Measurements from ENCODE around the gene LENEP.

The LENEP gene

GRCh38 chr1:155039308-155039669, 45.9 kb downstream of the LENEP start:
- Histone ChIP-seq H4K8ac (ENCODE audit: low read depth, low read length) (no peak overlapping the region), H2AFZ (ENCODE audit: low read length) (no peak overlapping the region), H3K4me2 (ENCODE audit: insufficient read depth, low read length, poor library complexity, severe bottlenecking) (no peak overlapping the region), H4K91ac (ENCODE audit: low read depth, low read length, poor library complexity) (peak overlapping the region; percentile 70), H2AK5ac (ENCODE audit: low read depth, low read length) (no peak overlapping the region), H3K9ac (ENCODE audit: low read depth, low read length, poor library complexity) (no peak overlapping the region), H3K18ac (ENCODE audit: low read length) (no peak overlapping the region), H3K9me3 (replicated peaks in 1 of 2; ENCODE audit: control insufficient read depth in 2 of 2, insufficient read depth in 1 of 2, low read depth in 1 of 2, low read length in 2 of 2) (peaks cover 0 to 3% of the 10 kb centered on the region in 2 donors), H3K4me3 (ENCODE audit: low read length in 2 of 2) (no peak overlapping the region), H2BK120ac (ENCODE audit: low read depth, low read length) (no peak overlapping the region), H3K4me1 (ENCODE audit: control insufficient read depth in 2 of 2, insufficient read depth in 1 of 2, low read depth in 1 of 2, low read length in 2 of 2) (peaks cover 2 to 9% of the 10 kb centered on the region in 2 donors), H2BK5ac (ENCODE audit: low read length) (no peak overlapping the region), H3K27ac (replicated peaks; ENCODE audit: low read length) (no peak overlapping the region), H3K23ac (ENCODE audit: low read depth, low read length, poor library complexity) (no peak overlapping the region), H2BK12ac (ENCODE audit: low read length) (no peak overlapping the region), H3K36me3 (replicated peaks in 1 of 2; ENCODE audit: control insufficient read depth in 2 of 2, insufficient read depth in 2 of 2, low read length in 2 of 2) (no peaks in the 10 kb centered on the region), H3K4ac (ENCODE audit: low read length) (no peak overlapping the region), H2BK15ac (ENCODE audit: low read length) (no peak overlapping the region), H3K14ac (ENCODE audit: low read length) (no peak overlapping the region), H3K27me3 (ENCODE audit: control insufficient read depth in 3 of 3, insufficient read depth in 3 of 3, low read depth in 1 of 3, low read length in 3 of 3) (no peaks in the 10 kb centered on the region), H3K79me1 (ENCODE audit: low read depth, low read length) (no peaks in the 10 kb centered on the region)
- no peak for DNase-seq (ENCODE audit: low spot score)
- no CpG with 5 or more reads among the region's 4 CpGs for WGBS, 2 donors (ENCODE audit: extremely low coverage in 2 of 2, insufficient read length in 2 of 2, insufficient replicate concordance in 1 of 2)

- H2BK12ac ChIP-seq (ENCODE audit: low read length): no peak overlapping the region
- H3K4me3 ChIP-seq (ENCODE audit: low read length in 2 of 2): no peak overlapping the region
- H3K9ac ChIP-seq (ENCODE audit: low read depth, low read length, poor library complexity): no peak overlapping the region
- H4K8ac ChIP-seq (ENCODE audit: low read depth, low read length): no peak overlapping the region
- peak overlapping the region; percentile 4 for H2BK120ac ChIP-seq (ENCODE audit: low read depth, low read length)
- H2BK5ac ChIP-seq (ENCODE audit: low read length): no peak overlapping the region
- peaks cover 0 to 3% of the 10 kb centered on the region in 2 donors for H3K9me3 ChIP-seq (replicated peaks in 1 of 2; ENCODE audit: control insufficient read depth in 2 of 2, insufficient read depth in 1 of 2, low read depth in 1 of 2, low read length in 2 of 2)
- H2AFZ ChIP-seq (ENCODE audit: low read length): no peak overlapping the region
- H2BK15ac ChIP-seq (ENCODE audit: low read length): no peak overlapping the region
- no peaks in the 10 kb centered on the region for H3K79me1 ChIP-seq (ENCODE audit: low read depth, low read length)
- H3K36me3 ChIP-seq (replicated peaks in 1 of 2; ENCODE audit: control insufficient read depth in 2 of 2, insufficient read depth in 2 of 2, low read length in 2 of 2): no peaks in the 10 kb centered on the region
- H3K27ac ChIP-seq (replicated peaks; ENCODE audit: low read length): no peak overlapping the region
- no peak overlapping the region for H4K91ac ChIP-seq (ENCODE audit: low read depth, low read length, poor library complexity)
- no peak overlapping the region for H2AK5ac ChIP-seq (ENCODE audit: low read depth, low read length)
- peaks cover 10 to 17% of the 10 kb centered on the region in 2 donors for H3K4me1 ChIP-seq (ENCODE audit: control insufficient read depth in 2 of 2, insufficient read depth in 1 of 2, low read depth in 1 of 2, low read length in 2 of 2)
- H3K18ac ChIP-seq (ENCODE audit: low read length): no peak overlapping the region
- no peak overlapping the region for H3K4me2 ChIP-seq (ENCODE audit: insufficient read depth, low read length, poor library complexity, severe bottlenecking)
- no CpG with 5 or more reads among the region's 14 CpGs for WGBS, 2 donors (ENCODE audit: extremely low coverage in 2 of 2, insufficient read length in 2 of 2, insufficient replicate concordance in 1 of 2)
- no peaks in the 10 kb centered on the region for H3K27me3 ChIP-seq (ENCODE audit: control insufficient read depth in 3 of 3, insufficient read depth in 3 of 3, low read depth in 1 of 3, low read length in 3 of 3)
- no peak overlapping the region for H3K14ac ChIP-seq (ENCODE audit: low read length)
- H3K23ac ChIP-seq (ENCODE audit: low read depth, low read length, poor library complexity): no peak overlapping the region
- no peak overlapping the region for H3K4ac ChIP-seq (ENCODE audit: low read length)
- DNase-seq (ENCODE audit: low spot score): no peak
Observed at GRCh38 chr1:155040358-155041093, 47.1 kb downstream of the LENEP start.

GRCh38 chr1:155042789-155043188, 49.4 kb downstream of the LENEP start:
- Histone ChIP-seq H2BK5ac (ENCODE audit: low read length) (no peak overlapping the region), H3K4me2 (ENCODE audit: insufficient read depth, low read length, poor library complexity, severe bottlenecking) (no peak overlapping the region), H2AK5ac (ENCODE audit: low read depth, low read length) (peak overlapping the region; percentile 54), H3K23ac (ENCODE audit: low read depth, low read length, poor library complexity) (peak overlapping the region; percentile 48), H3K14ac (ENCODE audit: low read length) (no peak overlapping the region), H2BK120ac (ENCODE audit: low read depth, low read length) (no peak overlapping the region), H3K4me3 (ENCODE audit: low read length in 2 of 2) (no peak overlapping the region), H3K4ac (ENCODE audit: low read length) (no peak overlapping the region), H3K79me1 (ENCODE audit: low read depth, low read length) (no peaks in the 10 kb centered on the region), H3K4me1 (ENCODE audit: control insufficient read depth in 2 of 2, insufficient read depth in 1 of 2, low read depth in 1 of 2, low read length in 2 of 2) (peaks cover 8 to 12% of the 10 kb centered on the region in 2 donors), H2BK12ac (ENCODE audit: low read length) (peak overlapping the region; percentile 2), H3K9me3 (replicated peaks in 1 of 2; ENCODE audit: control insufficient read depth in 2 of 2, insufficient read depth in 1 of 2, low read depth in 1 of 2, low read length in 2 of 2) (peaks cover 0 to 3% of the 10 kb centered on the region in 2 donors), H4K8ac (ENCODE audit: low read depth, low read length) (no peak overlapping the region), H2BK15ac (ENCODE audit: low read length) (no peak overlapping the region), H4K91ac (ENCODE audit: low read depth, low read length, poor library complexity) (no peak overlapping the region), H3K9ac (ENCODE audit: low read depth, low read length, poor library complexity) (peak overlapping the region; percentile 50), H3K36me3 (replicated peaks in 1 of 2; ENCODE audit: control insufficient read depth in 2 of 2, insufficient read depth in 2 of 2, low read length in 2 of 2) (no peaks in the 10 kb centered on the region), H3K27me3 (ENCODE audit: control insufficient read depth in 3 of 3, insufficient read depth in 3 of 3, low read depth in 1 of 3, low read length in 3 of 3) (no peaks in the 10 kb centered on the region), H2AFZ (ENCODE audit: low read length) (no peak overlapping the region), H3K27ac (replicated peaks; ENCODE audit: low read length) (no peak overlapping the region), H3K18ac (ENCODE audit: low read length) (no peak overlapping the region)
- DNase-seq (ENCODE audit: low spot score): no peak
- WGBS, 2 donors (ENCODE audit: extremely low coverage in 2 of 2, insufficient read length in 2 of 2, insufficient replicate concordance in 1 of 2): no CpG with 5 or more reads among the region's 5 CpGs

- H3K4me3 ChIP-seq (ENCODE audit: low read length in 2 of 2): no peak overlapping the region
- H4K8ac ChIP-seq (ENCODE audit: low read depth, low read length): no peak overlapping the region
- H3K79me1 ChIP-seq (ENCODE audit: low read depth, low read length): no peaks in the 10 kb centered on the region
- H2AK5ac ChIP-seq (ENCODE audit: low read depth, low read length): peak overlapping the region; percentile 54
- H3K4me1 ChIP-seq (ENCODE audit: control insufficient read depth in 2 of 2, insufficient read depth in 1 of 2, low read depth in 1 of 2, low read length in 2 of 2): peaks cover 8 to 14% of the 10 kb centered on the region in 2 donors
- no peak overlapping the region for H2AFZ ChIP-seq (ENCODE audit: low read length)
- peak overlapping the region; percentile 2 for H2BK12ac ChIP-seq (ENCODE audit: low read length)
- DNase-seq (ENCODE audit: low spot score): no peak
- no CpG with 5 or more reads among the region's 12 CpGs for WGBS, 2 donors (ENCODE audit: extremely low coverage in 2 of 2, insufficient read length in 2 of 2, insufficient replicate concordance in 1 of 2)
- peak overlapping the region; percentile 48 for H3K23ac ChIP-seq (ENCODE audit: low read depth, low read length, poor library complexity)
- no peak overlapping the region for H2BK15ac ChIP-seq (ENCODE audit: low read length)
- no peaks in the 10 kb centered on the region for H3K27me3 ChIP-seq (ENCODE audit: control insufficient read depth in 3 of 3, insufficient read depth in 3 of 3, low read depth in 1 of 3, low read length in 3 of 3)
- no peak overlapping the region for H3K27ac ChIP-seq (replicated peaks; ENCODE audit: low read length)
- no peak overlapping the region for H3K9ac ChIP-seq (ENCODE audit: low read depth, low read length, poor library complexity)
- no peaks in the 10 kb centered on the region for H3K36me3 ChIP-seq (replicated peaks in 1 of 2; ENCODE audit: control insufficient read depth in 2 of 2, insufficient read depth in 2 of 2, low read length in 2 of 2)
- H3K9me3 ChIP-seq (replicated peaks in 1 of 2; ENCODE audit: control insufficient read depth in 2 of 2, insufficient read depth in 1 of 2, low read depth in 1 of 2, low read length in 2 of 2): peaks cover 0 to 3% of the 10 kb centered on the region in 2 donors
- H3K4me2 ChIP-seq (ENCODE audit: insufficient read depth, low read length, poor library complexity, severe bottlenecking): no peak overlapping the region
- no peak overlapping the region for H2BK5ac ChIP-seq (ENCODE audit: low read length)
- no peak overlapping the region for H3K14ac ChIP-seq (ENCODE audit: low read length)
- H4K91ac ChIP-seq (ENCODE audit: low read depth, low read length, poor library complexity): no peak overlapping the region
- H2BK120ac ChIP-seq (ENCODE audit: low read depth, low read length): no peak overlapping the region
- no peak overlapping the region for H3K4ac ChIP-seq (ENCODE audit: low read length)
- no peak overlapping the region for H3K18ac ChIP-seq (ENCODE audit: low read length)
Observed at GRCh38 chr1:155043301-155043702, 49.9 kb downstream of the LENEP start.
